ENCODE results near the gene FAM83G.

GRCh38 chr17:18957831-18958230 lies 46.7 kb downstream of the FAM83G start:
- TF ChIP-seq POLR2A (IDR thresholded peaks at IDR 0.05) (no peak), CTCF (IDR thresholded peaks at IDR 0.05) (no peak)
